SH-SY5Y (cell line): ENCODE results near the gene CCDC86.

Source experiments
- GATA2 ChIP-seq: IDR thresholded peaks from 2 replicates; pipeline ENCODE4 v1.6.1; 2011; ENCODE audit warnings: mild to moderate bottlenecking, low read depth, low read length
- GATA3 ChIP-seq: IDR thresholded peaks from 2 replicates; pipeline ENCODE4 v1.6.1; 2011; ENCODE audit warnings: low read depth, mild to moderate bottlenecking, low read length, moderate library complexity

DNA sequence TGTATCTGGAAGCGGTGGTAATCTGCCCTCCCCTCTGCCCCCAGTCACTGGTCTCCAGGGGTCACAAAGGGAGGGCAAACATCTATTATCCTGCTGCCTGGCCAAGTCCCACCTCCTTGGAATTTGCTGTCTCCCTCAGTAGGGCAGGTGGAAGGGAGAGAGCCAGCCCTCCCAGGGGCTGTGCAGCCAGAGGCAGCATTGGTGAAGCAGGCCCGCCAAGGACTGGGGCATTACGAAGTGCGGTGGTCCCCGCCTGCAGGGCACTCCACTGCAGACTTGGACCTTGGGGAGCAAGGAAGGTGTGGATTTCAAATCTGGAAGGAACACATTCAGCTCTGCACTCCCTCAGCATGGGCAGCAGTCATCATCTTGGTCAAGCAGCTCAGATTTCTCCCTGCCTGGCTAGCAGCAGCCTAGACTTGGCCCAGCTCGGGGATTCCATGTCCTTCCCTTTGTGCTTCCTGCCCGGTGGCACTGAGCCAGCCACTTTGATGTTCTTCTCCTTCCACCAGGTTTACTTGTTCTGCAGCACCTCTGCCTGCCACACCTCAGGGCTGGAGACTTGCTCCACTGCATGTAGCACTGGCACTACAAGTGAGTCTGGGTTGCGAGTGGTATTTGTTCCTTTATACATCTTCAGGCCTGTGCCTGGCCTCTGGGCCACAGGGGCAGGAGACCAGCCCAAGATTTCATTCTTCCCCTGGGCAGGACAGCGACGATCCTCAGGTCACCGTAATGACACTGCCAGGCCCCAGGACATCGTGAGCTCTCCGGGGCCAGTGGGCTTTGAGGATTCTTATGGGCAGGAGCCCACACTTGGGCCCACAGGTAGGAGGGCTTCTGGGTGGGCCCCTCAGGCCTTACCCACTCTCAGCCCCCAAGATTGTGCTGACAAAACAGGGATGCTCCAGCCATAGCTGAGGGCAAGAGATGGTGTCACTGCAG is 32.8 kb downstream of the CCDC86 start:
- no peak for TF ChIP-seq GATA3
- no peak for TF ChIP-seq GATA2
